Measurements from ENCODE around the gene ALG5.

The ALG5 gene

DNA sequence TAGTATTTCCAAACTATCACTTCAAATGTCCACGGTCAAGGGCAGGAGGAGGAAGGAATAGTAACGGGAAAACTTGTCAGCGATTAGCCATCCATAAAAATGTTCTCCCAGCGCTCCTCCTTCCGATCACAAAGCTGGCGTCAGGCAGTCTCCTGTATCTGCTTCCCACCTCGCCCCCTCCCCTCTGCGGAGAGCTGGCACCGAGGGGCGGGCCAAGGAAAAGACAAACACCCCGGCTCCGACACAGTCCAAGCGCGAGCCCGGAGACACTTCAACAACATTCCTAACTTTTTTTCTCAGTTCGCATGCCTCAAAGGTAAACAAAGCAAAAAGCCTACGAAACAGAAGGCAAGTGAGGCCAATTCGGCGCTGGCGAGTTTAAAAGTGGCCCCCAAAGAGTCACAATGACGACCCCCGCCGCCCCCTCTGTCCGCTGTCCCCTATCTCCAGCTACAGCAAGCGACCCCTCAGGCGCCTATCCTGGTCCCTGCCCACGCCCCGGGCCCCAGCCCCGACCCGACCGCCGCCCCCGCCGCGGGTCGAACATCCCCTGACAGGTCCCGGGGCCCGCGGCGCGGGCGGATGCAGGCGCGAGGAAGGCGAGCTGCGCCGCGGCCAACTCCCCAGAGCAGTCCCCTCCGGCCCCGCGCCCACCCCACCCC is 79.8 kb downstream of the ALG5 start:
- Histone ChIP-seq H3K36me3 (no peaks in the 10 kb centered on the region), H3K4me1 (peaks cover 16% of the 10 kb centered on the region), H3K9me3 (no peaks in the 10 kb centered on the region), H3K4me3 (peak overlapping the region; percentile 67), H3K9ac (peak overlapping the region; percentile 30; the same call in 1 of the 2 replicates), H3K27me3 (peaks cover 26% of the 10 kb centered on the region), H3K27ac (no peak overlapping the region), H3K4me2 (peak overlapping the region; percentile 95), H4K20me1 (no peaks in the 10 kb centered on the region)
- no peak for TF ChIP-seq Cebpa-rat (IDR thresholded peaks at IDR 0.05)

DNA sequence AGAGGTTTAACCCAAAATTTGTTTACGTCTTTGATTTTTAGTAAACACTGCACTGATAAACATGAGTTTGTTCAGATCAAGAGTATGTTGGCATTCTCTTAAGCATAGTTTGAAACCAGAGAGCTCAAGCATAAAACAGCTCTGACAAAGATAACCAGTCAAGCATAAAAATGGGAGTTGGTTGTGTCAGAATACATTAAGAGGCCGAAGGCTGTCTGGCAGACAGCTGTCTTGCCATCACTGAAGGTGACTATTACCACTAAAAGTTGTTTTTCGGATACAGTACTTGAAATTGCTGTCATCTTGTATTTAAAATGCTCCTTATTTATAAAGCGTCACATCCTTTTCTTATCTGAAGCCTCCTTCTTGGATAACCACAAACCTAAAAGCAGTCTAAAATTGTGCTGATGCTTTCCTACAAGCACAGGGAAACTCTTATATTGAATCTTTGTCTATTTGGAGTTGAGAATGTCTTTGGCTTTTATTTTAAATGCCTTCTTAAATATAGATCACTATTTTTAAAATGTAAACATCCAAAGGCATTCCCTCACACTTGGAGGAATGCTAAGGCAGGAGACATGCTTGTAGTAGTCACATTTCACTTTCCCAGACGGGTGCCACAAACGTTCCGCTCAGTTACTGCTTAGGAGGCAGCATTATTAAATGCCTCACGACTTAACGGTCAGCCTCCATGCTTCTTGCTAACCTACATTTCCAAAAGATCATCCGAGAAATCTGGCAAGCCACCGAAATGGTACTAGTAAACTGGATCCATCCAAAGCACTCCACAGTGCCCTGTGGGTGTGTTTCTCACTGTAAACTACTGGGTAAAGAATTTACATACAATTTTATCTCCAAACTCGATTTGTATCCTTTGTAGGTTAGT is 80.7 kb downstream of the ALG5 start:
- H3K27ac ChIP-seq = no peak overlapping the region
- H3K9me3 ChIP-seq = no peaks in the 10 kb centered on the region
- H3K9ac ChIP-seq = no peak overlapping the region
- peak overlapping the region; percentile 67 for H3K4me3 ChIP-seq
- H3K4me1 ChIP-seq = peaks cover 16% of the 10 kb centered on the region
- TF ChIP-seq Cebpa-rat (IDR thresholded peaks at IDR 0.05) = no peak
- H3K36me3 ChIP-seq = no peaks in the 10 kb centered on the region
- no peaks in the 10 kb centered on the region for H4K20me1 ChIP-seq
- H3K4me2 ChIP-seq = peak overlapping the region; percentile 95
- peaks cover 26% of the 10 kb centered on the region for H3K27me3 ChIP-seq

- Histone ChIP-seq H3K9me3 (no peaks in the 10 kb centered on the region), H3K4me3 (no peak overlapping the region), H4K20me1 (no peaks in the 10 kb centered on the region), H3K27me3 (peaks cover 26% of the 10 kb centered on the region), H3K4me1 (peaks cover 16% of the 10 kb centered on the region), H3K9ac (no peak overlapping the region), H3K36me3 (no peaks in the 10 kb centered on the region), H3K27ac (no peak overlapping the region), H3K4me2 (no peak overlapping the region)
- TF ChIP-seq Cebpa-rat (IDR thresholded peaks at IDR 0.05) = no peak
Observed at GRCh38 chr13:36917311-36917710, 81.8 kb downstream of the ALG5 start.

GRCh38 chr13:36915896-36916640 is 83.1 kb downstream of the ALG5 start:
- H3K4me3 ChIP-seq = no peak overlapping the region
- H3K4me1 ChIP-seq = peaks cover 16% of the 10 kb centered on the region
- no peak for TF ChIP-seq Cebpa-rat (IDR thresholded peaks at IDR 0.05)
- H3K27me3 ChIP-seq = peaks cover 24% of the 10 kb centered on the region
- H3K36me3 ChIP-seq = no peaks in the 10 kb centered on the region
- no peaks in the 10 kb centered on the region for H3K9me3 ChIP-seq
- H3K9ac ChIP-seq = no peak overlapping the region
- no peak overlapping the region for H3K4me2 ChIP-seq
- no peak overlapping the region for H3K27ac ChIP-seq
- H4K20me1 ChIP-seq = no peaks in the 10 kb centered on the region

DNA sequence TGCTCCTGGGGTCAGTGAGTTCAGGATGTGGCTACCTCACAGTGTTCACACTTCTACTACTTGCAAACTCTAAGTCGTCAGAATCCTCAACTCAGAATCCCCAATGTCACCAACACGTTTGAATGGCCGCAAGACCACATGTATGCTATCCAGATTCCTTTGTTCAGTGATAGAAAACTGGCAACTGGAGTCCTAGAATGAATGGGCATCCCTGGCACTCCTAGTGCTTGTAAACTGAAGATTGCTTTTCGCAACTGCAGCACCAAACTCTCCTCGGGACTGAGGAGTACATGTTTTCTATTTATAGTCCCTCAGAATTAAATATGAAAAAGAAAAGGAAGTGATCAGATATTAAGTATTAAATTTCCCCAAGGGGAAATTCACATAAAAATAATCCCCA is 84.0 kb downstream of the ALG5 start:
- Histone ChIP-seq H3K36me3 (no peaks in the 10 kb centered on the region), H3K4me3 (no peak overlapping the region), H3K9ac (no peak overlapping the region), H3K27ac (no peak overlapping the region), H4K20me1 (no peaks in the 10 kb centered on the region), H3K9me3 (no peaks in the 10 kb centered on the region), H3K4me2 (no peak overlapping the region), H3K27me3 (peaks cover 15% of the 10 kb centered on the region), H3K4me1 (peaks cover 21% of the 10 kb centered on the region)
- no peak for TF ChIP-seq Cebpa-rat (IDR thresholded peaks at IDR 0.05)

DNA sequence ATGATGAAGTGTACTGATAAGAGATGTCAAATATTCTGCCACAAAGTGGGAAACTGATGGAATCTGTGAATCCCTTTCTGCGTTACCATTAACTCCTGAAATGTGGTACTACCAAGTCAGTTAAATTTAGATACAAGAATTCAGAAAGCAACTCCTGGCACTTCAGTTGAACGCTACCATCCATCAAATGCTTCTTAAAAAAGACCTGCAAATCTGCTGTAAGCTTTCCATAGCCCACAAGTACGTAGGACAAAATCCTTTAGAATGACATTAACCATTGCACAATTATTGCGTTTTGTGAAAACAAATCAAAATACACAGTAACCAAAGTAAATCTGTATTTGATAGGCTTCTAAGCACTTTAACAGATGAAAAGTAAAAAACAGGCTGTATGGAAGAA is 84.5 kb downstream of the ALG5 start:
- no peaks in the 10 kb centered on the region for H4K20me1 ChIP-seq
- H3K27ac ChIP-seq = no peak overlapping the region
- no peak for TF ChIP-seq Cebpa-rat (IDR thresholded peaks at IDR 0.05)
- H3K4me1 ChIP-seq = peaks cover 21% of the 10 kb centered on the region
- no peak overlapping the region for H3K4me2 ChIP-seq
- no peaks in the 10 kb centered on the region for H3K9me3 ChIP-seq
- H3K4me3 ChIP-seq = no peak overlapping the region
- no peak overlapping the region for H3K9ac ChIP-seq
- peaks cover 14% of the 10 kb centered on the region for H3K27me3 ChIP-seq
- no peaks in the 10 kb centered on the region for H3K36me3 ChIP-seq

DNA sequence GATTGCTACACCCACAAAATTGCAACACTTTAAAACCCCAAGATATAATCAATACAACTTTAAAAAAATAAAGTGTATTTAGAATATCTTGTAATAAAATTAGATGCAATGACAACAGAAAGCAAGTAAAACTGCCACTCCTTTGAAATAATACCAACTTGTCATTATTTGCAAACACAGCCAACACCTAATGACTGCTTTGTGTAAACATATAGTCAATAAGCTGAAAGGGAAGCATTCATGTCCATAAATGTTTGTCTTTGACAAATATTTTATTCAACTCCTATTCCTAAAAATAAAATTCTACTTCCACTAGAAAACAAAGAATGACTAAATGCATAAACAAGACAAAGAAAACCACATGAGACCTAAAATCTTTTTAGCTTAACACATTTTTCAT is 85.7 kb downstream of the ALG5 start:
- H3K4me1 ChIP-seq = peaks cover 12% of the 10 kb centered on the region
- H3K27ac ChIP-seq = no peak overlapping the region
- no peaks in the 10 kb centered on the region for H3K9me3 ChIP-seq
- no peak overlapping the region for H3K4me2 ChIP-seq
- no peaks in the 10 kb centered on the region for H3K36me3 ChIP-seq
- no peaks in the 10 kb centered on the region for H4K20me1 ChIP-seq
- H3K9ac ChIP-seq = no peak overlapping the region
- H3K27me3 ChIP-seq = peaks cover 3% of the 10 kb centered on the region; the same call in 1 of the 2 replicates
- TF ChIP-seq Cebpa-rat (IDR thresholded peaks at IDR 0.05) = no peak
- H3K4me3 ChIP-seq = no peak overlapping the region

- H3K9ac ChIP-seq = no peak overlapping the region
- H3K27ac ChIP-seq = no peak overlapping the region
- H3K9me3 ChIP-seq = no peaks in the 10 kb centered on the region
- no peaks in the 10 kb centered on the region for H4K20me1 ChIP-seq
- no peak overlapping the region for H3K4me3 ChIP-seq
- no peak overlapping the region for H3K4me2 ChIP-seq
- peaks cover 8% of the 10 kb centered on the region for H3K4me1 ChIP-seq
- no peaks in the 10 kb centered on the region; the same call in 1 of the 2 replicates for H3K27me3 ChIP-seq
- no peaks in the 10 kb centered on the region for H3K36me3 ChIP-seq
- no peak for TF ChIP-seq Cebpa-rat (IDR thresholded peaks at IDR 0.05)
Observed at GRCh38 chr13:36912973-36913372, 86.2 kb downstream of the ALG5 start.

DNA sequence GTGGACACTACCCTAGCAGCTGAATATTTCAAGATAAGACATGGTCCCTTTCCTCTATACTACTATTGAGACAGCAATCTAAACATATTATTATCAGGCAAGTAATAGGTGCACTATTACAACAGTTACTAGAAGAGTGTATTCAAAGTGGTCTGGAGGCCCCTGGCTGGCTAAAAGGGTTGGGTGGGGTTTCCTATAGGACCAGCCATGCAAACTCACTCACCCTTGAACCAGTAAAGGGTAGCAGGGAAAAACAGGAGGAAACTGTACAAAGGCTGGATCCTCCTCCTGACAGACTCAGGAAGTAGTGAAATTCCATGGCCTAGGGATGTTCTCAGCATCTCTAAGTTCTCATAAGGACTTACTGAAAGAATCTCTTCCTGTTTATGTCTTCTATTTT is 86.8 kb downstream of the ALG5 start:
- no peak overlapping the region for H3K4me3 ChIP-seq
- H3K4me2 ChIP-seq = no peak overlapping the region
- H3K27ac ChIP-seq = no peak overlapping the region
- H3K9ac ChIP-seq = no peak overlapping the region
- H3K27me3 ChIP-seq = no peaks in the 10 kb centered on the region
- no peak for TF ChIP-seq Cebpa-rat (IDR thresholded peaks at IDR 0.05)
- H3K4me1 ChIP-seq = peaks cover 13% of the 10 kb centered on the region
- no peaks in the 10 kb centered on the region for H3K9me3 ChIP-seq
- H3K36me3 ChIP-seq = no peaks in the 10 kb centered on the region
- H4K20me1 ChIP-seq = no peaks in the 10 kb centered on the region

DNA sequence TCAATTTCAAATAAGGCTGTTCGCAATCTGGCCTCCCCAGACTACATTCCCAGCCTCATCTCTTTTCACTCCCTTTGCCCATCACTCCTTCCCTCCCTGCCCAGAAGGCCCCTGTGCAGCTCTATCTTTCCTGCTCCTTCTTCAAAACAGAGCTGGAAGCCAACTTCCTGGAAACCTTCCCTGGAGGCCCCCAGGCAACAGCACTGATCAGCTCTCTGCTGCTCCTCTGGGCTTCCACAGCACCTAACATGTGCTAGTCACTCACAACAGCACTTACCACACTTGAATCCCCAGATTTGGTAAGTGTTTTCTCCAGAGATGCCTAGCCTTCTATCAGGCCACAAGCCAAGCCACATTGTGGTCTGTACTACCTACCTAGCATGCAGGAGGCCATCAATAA is 88.6 kb downstream of the ALG5 start:
- H3K27ac ChIP-seq = no peak overlapping the region
- H3K4me2 ChIP-seq = no peak overlapping the region

More for the DNA sequence above, 88.6 kb downstream of the ALG5 start:
- TF ChIP-seq Cebpa-rat (IDR thresholded peaks at IDR 0.05) = no peak
- no peak overlapping the region for H3K9ac ChIP-seq
- H3K4me1 ChIP-seq = peaks cover 17% of the 10 kb centered on the region
- no peak overlapping the region for H3K4me3 ChIP-seq
- H3K27me3 ChIP-seq = no peaks in the 10 kb centered on the region
- no peaks in the 10 kb centered on the region for H3K36me3 ChIP-seq
- H3K9me3 ChIP-seq = no peaks in the 10 kb centered on the region
- no peaks in the 10 kb centered on the region for H4K20me1 ChIP-seq
